Activated CD8-positive, alpha-beta memory T cell treated with anti-CD3 and anti-CD28 coated beads, Interleukin-2, amount 10 ng/mL, durations not matched to agents 7 days and 5 days (primary cell): ENCODE measurements around the gene SERINC3. TPM values are rescaled to one million over a fixed set of nuclear protein-coding genes. Genes with fewer than 3 reads are reported as not detected.
"Not testable (repeated sequence)": the region's sequence is repeated elsewhere in the genome, so short reads cannot be mapped to it uniquely, and the experiment has no call there.

ENCODE experiments used
- ATAC-seq: fragments of 150-1000 bp; cut with Tn5 transposase; one replicate; pipeline ENCODE4 v1.10.0; 2021; ENCODE audit warnings: moderate library complexity
- CTCF ChIA-PET: fragments of 350-600 bp; sonication (Branson Sonifier 250); formaldehyde crosslinking; loops from one replicate; lab custom pipeline; 2021; ENCODE audit warnings: antibody characterized with exemption; lab: Charles Lee
- DNase-seq: peaks from one replicate; pipeline ENCODE4 v3.0.0-alpha.2; 2020
- H3K27ac Mint-ChIP-seq: one replicate; pipeline ENCODE4 v1.8.0; 2021; ENCODE audit warnings: mild to moderate bottlenecking, mixed read lengths
- H3K27me3 Mint-ChIP-seq: one replicate; pipeline ENCODE4 v1.8.0; 2021; ENCODE audit warnings: mixed read lengths
- H3K36me3 Mint-ChIP-seq: one replicate; pipeline ENCODE4 v1.8.0; 2021; ENCODE audit warnings: mild to moderate bottlenecking, mixed read lengths
- H3K4me1 Mint-ChIP-seq: one replicate; pipeline ENCODE4 v1.8.0; 2021; ENCODE audit warnings: mixed read lengths
- H3K4me3 Mint-ChIP-seq: one replicate; pipeline ENCODE4 v1.8.0; 2021; ENCODE audit warnings: mild to moderate bottlenecking, moderate library complexity, mixed read lengths
- H3K9me3 Mint-ChIP-seq: one replicate; pipeline ENCODE4 v1.8.0; 2022; ENCODE audit warnings: low read depth, mixed read lengths
- total RNA-seq, 2 experiments: library from RNA; stranded (reverse); gene quantifications; one replicate each; pipeline ENCODE4 v1.2.3, GENCODE V29; 2021

SERINC3 gene
- total RNA-seq, 2 experiments from 2014 or later, result 50.1 to 64.6 TPM

- no peak for DNase-seq
- Mint-ChIP-seq H3K27me3 (no peaks in the 10 kb centered on the region), H3K36me3 (peaks cover 15% of the 10 kb centered on the region), H3K4me3 (no peak overlapping the region), H3K9me3 (no peaks in the 10 kb centered on the region), H3K4me1 (peaks cover 17% of the 10 kb centered on the region), H3K27ac (no peak overlapping the region)
- CTCF ChIA-PET, result no interaction called here
- no peak for ATAC-seq
These were observed 41.8 kb downstream of the SERINC3 start for GRCh38 chr20:44480097-44480496.

- Mint-ChIP-seq H3K27me3 (no peaks in the 10 kb centered on the region), H3K4me3 (no peak overlapping the region), H3K9me3 (no peaks in the 10 kb centered on the region), H3K4me1 (peaks cover 20% of the 10 kb centered on the region), H3K27ac (no peak overlapping the region), H3K36me3 (peaks cover 15% of the 10 kb centered on the region)
- no peak for ATAC-seq
- CTCF ChIA-PET, result no interaction called here
- DNase-seq, result no peak
These were observed 42.2 kb downstream of the SERINC3 start for GRCh38 chr20:44479643-44480042.

- DNase-seq, result no peak
- CTCF ChIA-PET, result interaction anchor here (1.2 kb wide), 1 partner anchor 132 kb away, joined by 3 read pairs; no protein-coding TSS in a partner anchor
- no peaks in the 10 kb centered on the region for H3K27me3 Mint-ChIP-seq
These were observed 43.7 kb downstream of the SERINC3 start for GRCh38 chr20:44478206-44478605.

GRCh38 chr20:44477151-44477550, 44.7 kb downstream of the SERINC3 start:
- Mint-ChIP-seq H3K9me3 (no peaks in the 10 kb centered on the region), H3K4me3 (peak overlapping the region; percentile 96), H3K27ac (peak overlapping the region; percentile 5), H3K36me3 (peaks cover 7% of the 10 kb centered on the region), H3K27me3 (no peaks in the 10 kb centered on the region), H3K4me1 (peaks cover 20% of the 10 kb centered on the region)
- CTCF ChIA-PET, result interaction anchor here (1.2 kb wide), 1 partner anchor 133 kb away, joined by 3 read pairs; no protein-coding TSS in a partner anchor
- ATAC-seq (no peak), DNase-seq (no peak)

More at GRCh38 chr20:44478206-44478605, 43.7 kb downstream of the SERINC3 start:
- peaks cover 20% of the 10 kb centered on the region for H3K4me1 Mint-ChIP-seq
- peaks cover 10% of the 10 kb centered on the region for H3K36me3 Mint-ChIP-seq
- ATAC-seq, result no peak
- H3K4me3 Mint-ChIP-seq, result no peak overlapping the region
- H3K9me3 Mint-ChIP-seq, result no peaks in the 10 kb centered on the region
- H3K27ac Mint-ChIP-seq, result peak overlapping the region; percentile 44

- Mint-ChIP-seq H3K4me1 (peaks cover 20% of the 10 kb centered on the region), H3K9me3 (no peaks in the 10 kb centered on the region), H3K27me3 (no peaks in the 10 kb centered on the region), H3K36me3 (peaks cover 2% of the 10 kb centered on the region), H3K27ac (peak within 1 kb of the TSS; percentile 99), H3K4me3 (peak within 1 kb of the TSS; percentile 96)
- peak; percentile 91 for DNase-seq
- ATAC-seq, result peak; percentile 99
- CTCF ChIA-PET, result interaction anchor here (0.6 to 1.7 kb wide), 10 partner anchors 57 to 261 kb away, joined by 3 to 8 read pairs (median 3); partner anchors contain the start of gene FITM2
These were observed 45.9 kb downstream of the SERINC3 start, which contains the start of gene TTPAL for GRCh38 chr20:44475694-44476560. TSS of gene TTPAL (plus strand) at chr20:44475874. CDS start at chr20:44480000, 4,126 bp downstream.

GRCh38 chr20:44475372-44475693, 46.5 kb downstream of the SERINC3 start:
- ATAC-seq, result no peak
- no peaks in the 10 kb centered on the region for H3K36me3 Mint-ChIP-seq
- CTCF ChIA-PET, result interaction anchor here (0.6 to 1.7 kb wide), 10 partner anchors 58 to 260 kb away, joined by 3 to 8 read pairs (median 3); partner anchors contain the start of gene FITM2

GRCh38 chr20:44472283-44472682, 49.6 kb downstream of the SERINC3 start:
- H3K9me3 Mint-ChIP-seq, DNase-seq, H3K27me3 Mint-ChIP-seq, H3K36me3 Mint-ChIP-seq, H3K4me3 Mint-ChIP-seq, ATAC-seq, H3K27ac Mint-ChIP-seq, CTCF ChIA-PET: not testable (repeated sequence)
- peaks cover 19% of the 10 kb centered on the region for H3K4me1 Mint-ChIP-seq

More at GRCh38 chr20:44475372-44475693, 46.5 kb downstream of the SERINC3 start:
- no peak for DNase-seq
- Mint-ChIP-seq H3K9me3 (no peaks in the 10 kb centered on the region), H3K4me3 (peak overlapping the region; percentile 96), H3K4me1 (peaks cover 20% of the 10 kb centered on the region), H3K27ac (peak overlapping the region; percentile 99), H3K27me3 (no peaks in the 10 kb centered on the region)

- Mint-ChIP-seq H3K9me3 (no peaks in the 10 kb centered on the region), H3K27me3 (no peaks in the 10 kb centered on the region), H3K4me1 (peaks cover 11% of the 10 kb centered on the region), H3K27ac (no peak overlapping the region), H3K36me3 (no peaks in the 10 kb centered on the region), H3K4me3 (no peak overlapping the region)
- CTCF ChIA-PET, result no interaction called here
- DNase-seq, result no peak
- ATAC-seq, result no peak
These were observed 50.4 kb downstream of the SERINC3 start for GRCh38 chr20:44471481-44471882.

- CTCF ChIA-PET, result interaction anchor here (1.1 kb wide), 1 partner anchor 139 kb away, joined by 3 read pairs; no protein-coding TSS in a partner anchor
- no peaks in the 10 kb centered on the region for H3K36me3 Mint-ChIP-seq
- no peak for ATAC-seq
- H3K4me1 Mint-ChIP-seq, result peaks cover 7% of the 10 kb centered on the region
- H3K9me3 Mint-ChIP-seq, result no peaks in the 10 kb centered on the region
- DNase-seq, result no peak
- no peak overlapping the region for H3K4me3 Mint-ChIP-seq
- no peaks in the 10 kb centered on the region for H3K27me3 Mint-ChIP-seq
- H3K27ac Mint-ChIP-seq, result no peak overlapping the region
These were observed 51.5 kb downstream of the SERINC3 start for GRCh38 chr20:44470327-44470726.

- no peaks in the 10 kb centered on the region for H3K9me3 Mint-ChIP-seq
- H3K36me3 Mint-ChIP-seq, result no peaks in the 10 kb centered on the region
- no peak overlapping the region for H3K4me3 Mint-ChIP-seq
- CTCF ChIA-PET, result interaction anchor here (1.3 kb wide), 1 partner anchor 251 kb away, joined by 3 read pairs; no protein-coding TSS in a partner anchor
- no peak for DNase-seq
- no peaks in the 10 kb centered on the region for H3K4me1 Mint-ChIP-seq
- no peak overlapping the region for H3K27ac Mint-ChIP-seq
- no peak for ATAC-seq
- no peaks in the 10 kb centered on the region for H3K27me3 Mint-ChIP-seq
These were observed 53.7 kb downstream of the SERINC3 start for GRCh38 chr20:44468044-44468782.

- Mint-ChIP-seq H3K27me3 (peaks cover 2% of the 10 kb centered on the region), H3K4me1 (no peaks in the 10 kb centered on the region), H3K36me3 (no peaks in the 10 kb centered on the region), H3K4me3 (no peak overlapping the region), H3K27ac (no peak overlapping the region), H3K9me3 (no peaks in the 10 kb centered on the region)
- ATAC-seq (no peak), DNase-seq (no peak)
- CTCF ChIA-PET, result no interaction called here
These were observed 54.5 kb downstream of the SERINC3 start for GRCh38 chr20:44467289-44467883.

GRCh38 chr20:44465001-44465560, 56.8 kb downstream of the SERINC3 start:
- H3K9me3 Mint-ChIP-seq, result no peaks in the 10 kb centered on the region
- CTCF ChIA-PET, result no interaction called here
- DNase-seq (no peak), ATAC-seq (no peak)
- no peaks in the 10 kb centered on the region for H3K36me3 Mint-ChIP-seq
- H3K27ac Mint-ChIP-seq, result no peak overlapping the region
- no peaks in the 10 kb centered on the region for H3K4me1 Mint-ChIP-seq
- H3K4me3 Mint-ChIP-seq, result no peak overlapping the region
- H3K27me3 Mint-ChIP-seq, result peaks cover 2% of the 10 kb centered on the region

- CTCF ChIA-PET, result no interaction called here
- H3K4me1 Mint-ChIP-seq, result no peaks in the 10 kb centered on the region
- DNase-seq (no peak), ATAC-seq (no peak)
- H3K4me3 Mint-ChIP-seq, result no peak overlapping the region
- H3K27me3 Mint-ChIP-seq, result peaks cover 2% of the 10 kb centered on the region
- no peaks in the 10 kb centered on the region for H3K9me3 Mint-ChIP-seq
- no peak overlapping the region for H3K27ac Mint-ChIP-seq
- no peaks in the 10 kb centered on the region for H3K36me3 Mint-ChIP-seq
These were observed 57.4 kb downstream of the SERINC3 start for GRCh38 chr20:44464514-44464913.
